HG03196 (cell line): Measurements from ENCODE around the gene TNFSF13.
"Not testable (repeated sequence)": the region's sequence is repeated elsewhere in the genome, so short reads cannot be mapped to it uniquely, and the experiment has no call there.

Experiments
- ATAC-seq: cut with Tn5 transposase; IDR thresholded peaks from one replicate; pipeline ENCODE4 v1.9.1; 2021; ENCODE audit not compliant: unreplicated experiment

Gene TNFSF13

DNA sequence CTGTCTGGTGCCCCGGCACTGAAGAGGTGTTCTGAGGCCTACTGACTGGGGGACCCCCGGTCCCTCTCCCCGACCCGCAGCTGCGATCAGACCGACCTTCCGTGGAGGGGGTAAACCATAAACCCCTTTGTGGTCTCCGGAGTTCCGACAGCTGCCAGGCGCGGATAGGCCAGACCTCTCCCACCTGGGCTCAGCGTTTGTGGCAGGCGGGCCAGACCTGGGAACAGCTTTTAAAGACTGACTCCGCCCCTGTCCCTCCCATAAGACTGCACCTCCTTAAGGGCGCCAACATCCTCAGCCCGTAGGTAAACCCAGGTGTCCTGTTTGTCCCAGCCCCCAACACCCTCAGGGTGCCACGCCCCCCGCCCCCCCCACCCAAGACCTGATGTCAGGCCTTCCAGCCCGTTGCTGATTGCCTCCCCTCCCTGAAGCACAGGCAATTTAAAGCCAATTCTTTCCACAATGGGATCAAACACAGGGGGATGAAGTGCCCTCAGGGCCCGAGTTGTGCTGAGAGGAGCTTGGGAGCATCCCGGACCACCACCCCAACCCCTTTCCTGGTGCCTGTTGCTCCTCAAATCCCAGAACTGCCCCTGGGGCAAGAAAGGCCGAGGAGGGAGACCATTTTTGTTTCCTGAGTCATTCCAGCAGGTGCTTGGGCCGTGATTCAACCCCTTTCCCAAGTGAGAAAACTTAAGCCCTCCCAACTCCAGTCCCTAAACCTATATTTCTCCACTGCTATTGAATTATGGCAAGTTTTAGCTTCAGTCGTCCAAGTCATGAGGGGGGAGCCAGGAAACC lies 31.5 kb downstream of the TNFSF13 start, which contains the start of gene SOX15:
SOX15 (minus strand) TSS at position 204 of the 801 bp plus-strand sequence. CDS start 418 bp downstream, outside the sequence.
- ATAC-seq, result no peak

DNA sequence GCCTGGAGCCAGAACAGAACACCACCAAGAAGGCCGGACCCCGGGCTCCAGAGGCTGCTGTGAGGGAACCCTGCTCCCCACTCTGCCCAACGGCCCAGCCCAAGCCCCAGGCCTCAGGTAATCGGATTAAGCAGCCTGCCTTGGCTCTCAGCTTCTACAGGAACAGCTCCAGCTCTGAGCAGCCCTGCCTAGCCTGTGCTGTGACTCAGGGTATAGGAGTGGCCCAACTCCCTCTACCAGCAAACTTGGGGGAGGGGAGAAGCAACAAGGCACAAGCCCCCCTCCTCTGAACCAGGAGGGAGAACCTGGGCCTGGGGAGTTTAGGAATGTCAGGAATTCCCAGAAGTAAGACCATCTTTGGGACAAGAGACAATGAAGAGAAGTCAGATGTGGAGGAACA lies 32.2 kb downstream of the TNFSF13 start:
- ATAC-seq, result no peak

DNA sequence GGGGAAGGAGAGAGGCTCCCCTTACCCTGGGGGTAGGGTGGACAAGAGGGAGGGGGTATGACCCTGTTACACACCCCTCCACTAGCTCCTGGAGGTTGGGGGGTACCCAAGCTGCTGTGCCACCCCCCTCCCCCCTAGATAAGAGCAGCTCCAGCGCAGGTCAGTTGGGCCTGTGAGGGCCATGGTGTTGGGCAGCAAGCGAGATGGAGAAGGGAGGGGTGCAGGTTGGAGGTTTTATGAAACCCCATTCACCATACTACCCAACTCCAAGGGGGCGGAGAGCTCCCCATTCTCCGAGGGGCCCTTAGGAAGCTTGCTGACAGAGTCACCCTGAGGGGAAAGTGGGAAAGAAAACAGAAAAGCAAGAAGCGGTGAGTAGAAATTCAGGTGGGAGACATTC lies 33.0 kb downstream of the TNFSF13 start:
- ATAC-seq, result no peak

DNA sequence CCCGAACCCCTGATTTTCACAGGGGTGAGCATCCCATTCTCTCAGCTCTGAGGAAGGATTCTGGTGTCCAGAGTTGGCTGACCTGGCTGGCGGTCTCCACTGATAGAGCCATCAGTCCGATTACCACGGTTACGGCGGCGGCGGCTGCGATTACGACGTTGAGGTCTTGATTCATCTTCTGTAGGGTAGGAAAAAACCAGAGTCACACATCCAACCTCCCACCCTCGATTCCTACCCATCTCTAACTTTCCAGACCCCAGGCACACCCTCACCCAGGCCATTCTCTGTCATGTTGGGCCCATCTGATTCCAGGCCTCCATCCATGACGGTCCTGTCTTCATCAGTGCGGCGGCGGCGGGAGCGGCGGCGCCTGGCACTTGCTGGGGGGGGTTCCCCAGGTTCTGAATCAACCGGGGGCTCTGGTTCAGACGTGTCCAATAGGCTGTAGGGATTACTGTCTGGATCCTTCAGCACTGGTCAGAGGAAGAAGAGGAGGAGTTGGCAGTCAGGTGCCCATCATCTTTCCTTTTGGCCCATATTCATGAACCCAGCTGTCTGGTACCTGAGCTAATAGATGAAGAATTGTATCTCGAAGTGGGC lies 34.0 kb downstream of the TNFSF13 start:
- no peak for ATAC-seq

DNA sequence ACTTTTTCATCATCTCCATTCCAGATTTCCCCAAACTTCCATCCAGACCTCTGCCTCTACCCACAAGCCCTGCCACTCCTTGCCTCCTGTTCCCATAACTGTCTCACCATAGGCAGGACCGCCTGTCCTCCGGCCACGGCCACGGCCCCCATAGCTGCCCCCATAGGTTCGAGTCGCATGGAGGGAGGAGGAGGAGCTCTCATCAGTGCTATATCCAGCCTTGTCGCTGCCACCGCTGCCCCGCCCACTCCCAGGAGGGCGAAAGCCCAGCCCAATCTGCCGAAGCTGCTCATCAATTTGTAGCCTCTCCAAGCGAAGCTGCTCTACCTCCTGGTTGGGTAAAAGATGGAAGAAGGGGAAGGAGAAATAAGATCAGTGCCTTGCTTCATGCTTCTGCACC lies 34.7 kb downstream of the TNFSF13 start:
- ATAC-seq, result no peak

DNA sequence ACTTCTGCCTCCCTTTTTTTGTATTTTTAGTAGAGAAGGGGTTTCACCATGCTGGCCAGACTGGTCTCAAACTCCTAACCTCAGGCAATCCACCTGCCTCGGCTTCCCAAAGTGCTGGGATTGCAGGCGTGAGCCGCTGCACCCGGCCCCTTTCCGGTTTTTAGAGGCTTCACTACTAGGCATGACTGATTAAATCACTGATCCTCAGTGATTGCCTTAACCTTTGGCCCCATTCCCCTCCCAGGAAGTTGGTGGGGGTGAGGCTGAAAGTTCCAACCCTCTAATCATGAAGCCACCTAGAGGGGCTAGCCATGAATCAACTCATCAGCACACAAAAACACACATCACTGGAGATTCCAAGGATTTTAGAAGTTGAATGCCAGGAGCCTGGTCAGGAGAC lies 39.0 kb downstream of the TNFSF13 start:
- not testable (repeated sequence) for ATAC-seq

DNA sequence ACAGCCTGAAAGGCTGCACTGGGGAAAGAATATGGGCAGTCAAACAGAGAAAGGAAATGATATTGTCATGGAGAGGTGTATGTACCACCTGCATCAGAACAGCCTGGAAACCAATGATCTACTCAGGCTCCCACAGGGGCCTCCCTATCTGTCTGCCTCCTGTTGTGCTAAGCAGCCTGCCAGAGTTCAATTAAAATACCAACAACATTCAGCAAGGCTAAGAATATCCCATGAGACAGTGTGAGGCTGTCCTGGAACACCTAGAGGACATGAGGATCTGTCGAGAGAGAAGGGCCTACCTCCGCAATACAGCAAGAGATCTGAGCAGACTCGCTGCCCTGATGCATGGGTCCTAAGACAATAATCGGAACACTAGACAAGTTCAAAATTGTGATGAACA lies 47.7 kb downstream of the TNFSF13 start:
- ATAC-seq, result no peak

DNA sequence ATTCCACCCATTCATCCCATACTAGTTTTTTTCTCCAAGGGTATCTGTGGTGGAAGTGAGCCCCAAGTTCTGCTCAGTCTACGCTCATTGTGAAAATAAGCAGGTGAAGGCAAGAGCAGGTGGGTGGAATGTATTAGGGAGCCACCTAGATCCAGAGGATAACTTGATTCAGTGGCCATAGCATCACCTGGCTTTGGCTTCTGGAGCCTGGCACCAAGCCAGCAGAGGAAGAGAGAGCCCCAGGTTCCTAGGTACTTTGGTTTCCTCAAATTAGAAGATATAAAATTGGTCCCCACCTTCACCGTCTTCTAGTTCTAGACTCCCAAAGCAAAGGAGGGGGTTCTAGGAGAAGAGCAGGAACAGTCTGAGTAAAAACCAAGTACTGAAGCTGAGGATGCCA lies 52.1 kb downstream of the TNFSF13 start:
- no peak for ATAC-seq
